Measurements from ENCODE around the gene WASF3. TPM values are rescaled to one million over a fixed set of nuclear protein-coding genes. Genes with fewer than 3 reads are reported as not detected.

The WASF3 gene
- total RNA-seq, 1 experiment from 2014 or later, result 0.31 TPM

DNA sequence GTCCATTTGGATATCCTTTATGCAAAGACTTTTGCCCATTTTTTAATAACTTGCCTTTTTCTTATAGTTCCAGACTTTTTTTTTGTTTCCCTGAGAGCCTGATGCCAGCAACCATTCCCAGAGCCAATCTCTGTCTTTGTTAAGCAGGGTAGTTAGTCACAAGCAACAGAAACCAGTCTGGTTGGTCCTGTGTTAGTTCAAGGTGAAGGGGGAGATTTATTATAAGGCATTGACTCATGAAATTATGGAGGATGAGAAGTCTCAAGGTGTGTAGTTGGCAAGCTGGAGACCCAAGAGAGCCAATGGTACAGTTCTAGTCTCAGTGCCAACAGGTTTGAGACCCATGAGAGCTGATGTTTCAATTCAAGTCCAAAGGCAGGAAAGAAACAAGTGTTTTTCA lies 170.2 kb downstream of the WASF3 start:
- H2AFZ ChIP-seq, result no peak overlapping the region
- intact Hi-C loops (cut with micrococcal nuclease; ENCODE audit: unreplicated experiment), result no loop called here
- H3K27ac ChIP-seq, result no peak overlapping the region
- TF ChIP-seq, protein P1, sequence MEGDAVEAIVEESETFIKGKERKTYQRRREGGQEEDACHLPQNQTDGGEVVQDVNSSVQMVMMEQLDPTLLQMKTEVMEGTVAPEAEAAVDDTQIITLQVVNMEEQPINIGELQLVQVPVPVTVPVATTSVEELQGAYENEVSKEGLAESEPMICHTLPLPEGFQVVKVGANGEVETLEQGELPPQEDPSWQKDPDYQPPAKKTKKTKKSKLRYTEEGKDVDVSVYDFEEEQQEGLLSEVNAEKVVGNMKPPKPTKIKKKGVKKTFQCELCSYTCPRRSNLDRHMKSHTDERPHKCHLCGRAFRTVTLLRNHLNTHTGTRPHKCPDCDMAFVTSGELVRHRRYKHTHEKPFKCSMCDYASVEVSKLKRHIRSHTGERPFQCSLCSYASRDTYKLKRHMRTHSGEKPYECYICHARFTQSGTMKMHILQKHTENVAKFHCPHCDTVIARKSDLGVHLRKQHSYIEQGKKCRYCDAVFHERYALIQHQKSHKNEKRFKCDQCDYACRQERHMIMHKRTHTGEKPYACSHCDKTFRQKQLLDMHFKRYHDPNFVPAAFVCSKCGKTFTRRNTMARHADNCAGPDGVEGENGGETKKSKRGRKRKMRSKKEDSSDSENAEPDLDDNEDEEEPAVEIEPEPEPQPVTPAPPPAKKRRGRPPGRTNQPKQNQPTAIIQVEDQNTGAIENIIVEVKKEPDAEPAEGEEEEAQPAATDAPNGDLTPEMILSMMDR (conservative IDR thresholded peaks at IDR 0.05), result no peak
- TF ChIP-seq EZH2 (IDR thresholded peaks at IDR 0.05; ENCODE audit: low read depth), result no peak
- CTCF ChIA-PET, result no interaction called here
- H3K4me3 ChIP-seq, result no peak overlapping the region
- H3K4me1 ChIP-seq (replicated peaks; ENCODE audit: insufficient read depth), result no peaks in the 10 kb centered on the region
- no peak for DNase-seq
- H3K4me2 ChIP-seq, result no peak overlapping the region
- no peaks in the 10 kb centered on the region for H4K20me1 ChIP-seq (ENCODE audit: insufficient read depth)
- no peaks in the 10 kb centered on the region for H3F3A ChIP-seq (ENCODE audit: insufficient read depth, low read depth)
- POLR2A ChIA-PET (ENCODE audit: unreplicated experiment), result no interaction called here
- no peaks in the 10 kb centered on the region for H3K9me2 ChIP-seq (ENCODE audit: insufficient read depth)
- H3K9me3 ChIP-seq (ENCODE audit: insufficient read depth, low read depth), result no peaks in the 10 kb centered on the region; the same call in 1 of the 2 replicates
- H3K36me3 ChIP-seq (ENCODE audit: low read depth), result no peaks in the 10 kb centered on the region
- BruUV-seq (replicated peaks), result no TSS peak
- H3K27me3 ChIP-seq (ENCODE audit: insufficient read depth, low read depth), result peaks cover 36% of the 10 kb centered on the region
- H3K79me2 ChIP-seq (ENCODE audit: low read depth), result no peaks in the 10 kb centered on the region

DNA sequence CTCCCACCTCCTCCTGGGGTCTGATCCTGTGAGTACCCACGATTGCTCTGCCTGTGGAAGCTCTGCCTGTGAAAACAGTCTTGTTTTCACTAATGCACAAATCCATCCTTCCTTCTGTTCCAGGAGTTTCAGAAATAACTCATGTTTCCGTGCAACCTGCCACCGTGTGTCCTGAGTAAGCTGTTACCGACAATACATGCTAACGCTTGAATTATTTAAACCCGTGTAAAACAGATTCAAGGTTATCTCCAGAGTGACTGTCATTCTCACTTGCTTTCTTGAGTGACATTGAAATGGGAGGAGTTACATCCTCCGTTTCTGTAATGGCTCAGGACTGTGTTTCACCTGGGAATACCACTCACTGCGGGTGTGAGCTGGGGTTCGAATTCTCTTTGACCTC lies 178.2 kb downstream of the WASF3 start:
- H3K9me3 ChIP-seq (ENCODE audit: insufficient read depth, low read depth), result no peaks in the 10 kb centered on the region
- no peaks in the 10 kb centered on the region for H3K9me2 ChIP-seq (ENCODE audit: insufficient read depth)
- H3F3A ChIP-seq (ENCODE audit: insufficient read depth, low read depth), result no peaks in the 10 kb centered on the region
- no peak for DNase-seq
- no peaks in the 10 kb centered on the region for H3K36me3 ChIP-seq (ENCODE audit: low read depth)
- H3K27me3 ChIP-seq (ENCODE audit: insufficient read depth, low read depth), result peaks cover 34% of the 10 kb centered on the region
- no peaks in the 10 kb centered on the region for H4K20me1 ChIP-seq (ENCODE audit: insufficient read depth)
- no peak overlapping the region for H2AFZ ChIP-seq
- H3K27ac ChIP-seq, result no peak overlapping the region
- H3K4me1 ChIP-seq (replicated peaks; ENCODE audit: insufficient read depth), result no peaks in the 10 kb centered on the region
- no peak for TF ChIP-seq EZH2 (IDR thresholded peaks at IDR 0.05; ENCODE audit: low read depth)
- TF ChIP-seq, protein P1 (conservative IDR thresholded peaks at IDR 0.05), result no peak
- intact Hi-C loops (cut with micrococcal nuclease; ENCODE audit: unreplicated experiment), result no loop called here
- no peak overlapping the region for H3K4me3 ChIP-seq
- no peaks in the 10 kb centered on the region for H3K79me2 ChIP-seq (ENCODE audit: low read depth)
- POLR2A ChIA-PET (ENCODE audit: unreplicated experiment), result no interaction called here
- BruUV-seq (replicated peaks), result no TSS peak
- CTCF ChIA-PET, result no interaction called here
- H3K4me2 ChIP-seq, result no peak overlapping the region

Other genes starting within 250 kb of the WASF3 start
- not detected in 2 replicates for gene GPR12, start 203.1 kb downstream of the WASF3 start, total RNA-seq (2021)